NT2/D1 (cell line): Measurements from ENCODE around the gene LRRC8B.

Experiments used
- YY1 ChIP-seq: IDR thresholded peaks from 2 replicates; pipeline ENCODE4 v1.6.1; 2011; ENCODE audit not compliant: insufficient read length, insufficient read depth
- ZNF274 ChIP-seq: IDR thresholded peaks from 2 replicates; pipeline ENCODE4 v1.6.1; 2011; ENCODE audit warnings: mild to moderate bottlenecking, low read depth, low read length

DNA sequence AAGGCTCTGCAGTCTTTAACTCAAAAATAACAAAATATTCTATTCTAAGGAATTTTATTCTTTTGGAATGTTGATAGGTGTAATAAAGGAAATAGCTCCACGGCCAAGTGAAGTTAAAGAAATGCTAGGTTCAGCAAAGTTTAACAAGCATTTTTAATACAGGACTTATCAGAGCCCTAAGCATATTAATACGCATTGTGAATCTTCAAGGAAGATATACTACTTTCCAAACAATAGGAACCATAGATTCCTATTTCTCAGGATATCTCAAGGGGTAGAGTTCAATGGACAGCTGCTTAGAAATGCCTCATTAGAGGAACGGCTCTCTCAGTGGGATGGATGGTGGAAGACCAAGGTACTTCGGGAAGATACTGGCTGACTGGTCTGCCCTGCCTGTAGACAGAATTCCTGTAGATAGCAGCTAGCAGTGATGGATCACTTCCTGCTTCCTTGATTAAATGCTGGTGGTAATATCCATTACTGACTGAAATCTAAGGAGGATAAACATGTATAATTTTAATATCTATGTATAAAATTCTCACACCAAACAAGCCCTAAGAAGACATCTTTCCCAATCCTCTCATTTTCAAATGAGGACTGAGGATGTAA is 100.2 kb downstream of the LRRC8B start:
- TF ChIP-seq YY1 = no peak
- TF ChIP-seq ZNF274 = no peak
